RWPE1 (cell line): ENCODE results near the gene TAF4.

ENCODE experiments used
- CTCF ChIA-PET: fragments of 350-600 bp; sonication (Branson Sonifier 250); formaldehyde crosslinking; extraction: SDS; loops from one replicate; lab custom pipeline; 2021; lab: Yijun Ruan, JAX
- POLR2A ChIA-PET: fragments of 400-600 bp; formaldehyde crosslinking; extraction: SDS; loops from one replicate; lab custom pipeline; 2020; ENCODE audit warnings: antibody characterized with exemption; ENCODE audit not compliant: low non-redundant PET; lab: Yijun Ruan, JAX
- DNase-seq: peaks from one replicate; pipeline ENCODE4 v3.0.0; 2012; ENCODE audit warnings: low spot score
- H3K27ac ChIP-seq: fragments of 450-650 bp; 2 replicates; pipeline ENCODE4 v1.5.1; 2017
- TF ChIP-seq, protein P1 (sequence below): fragments of 450-650 bp; conservative IDR thresholded peaks from 2 replicates; pipeline ENCODE4 v1.5.1; 2017; ENCODE audit warnings: low read depth, mild to moderate bottlenecking

The TAF4 gene

DNA sequence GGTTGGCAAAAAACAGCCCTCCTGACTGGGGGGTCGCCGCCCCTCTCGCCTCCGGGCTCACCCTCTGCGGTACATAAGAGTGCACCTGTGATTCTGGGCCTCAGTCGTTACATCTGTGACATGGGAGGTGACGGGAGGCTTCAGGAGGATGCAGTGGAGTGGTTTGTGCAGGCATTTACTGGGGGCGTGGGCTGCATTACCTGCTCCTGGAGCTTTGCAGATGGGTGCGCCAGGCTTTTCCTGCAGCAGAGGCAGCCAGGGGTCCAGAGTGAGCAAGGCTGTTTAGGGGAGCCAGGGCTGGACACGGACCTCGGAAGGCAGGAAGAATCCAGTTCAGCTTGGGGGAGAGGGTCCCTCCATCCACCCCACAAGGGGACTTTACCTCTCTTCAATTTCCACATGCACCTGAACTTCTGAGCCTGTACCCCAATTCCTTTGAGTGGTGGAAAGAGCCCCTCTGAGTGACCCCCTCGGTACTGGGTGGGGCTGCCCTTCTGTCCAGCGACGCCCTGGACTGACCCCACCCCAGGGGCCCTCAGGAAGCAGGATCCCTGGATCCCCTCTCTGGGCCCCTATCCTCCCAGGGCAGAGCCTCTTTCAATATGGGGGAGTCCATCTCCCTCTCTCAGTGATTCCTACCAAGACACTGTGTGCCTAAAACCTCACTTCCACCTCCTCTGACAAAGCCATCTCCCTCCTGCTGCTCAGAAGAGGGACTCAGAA, 134.0 kb downstream of the TAF4 start:
- no peak overlapping the region for H3K27ac ChIP-seq
- no peak for DNase-seq
- TF ChIP-seq, protein P1, sequence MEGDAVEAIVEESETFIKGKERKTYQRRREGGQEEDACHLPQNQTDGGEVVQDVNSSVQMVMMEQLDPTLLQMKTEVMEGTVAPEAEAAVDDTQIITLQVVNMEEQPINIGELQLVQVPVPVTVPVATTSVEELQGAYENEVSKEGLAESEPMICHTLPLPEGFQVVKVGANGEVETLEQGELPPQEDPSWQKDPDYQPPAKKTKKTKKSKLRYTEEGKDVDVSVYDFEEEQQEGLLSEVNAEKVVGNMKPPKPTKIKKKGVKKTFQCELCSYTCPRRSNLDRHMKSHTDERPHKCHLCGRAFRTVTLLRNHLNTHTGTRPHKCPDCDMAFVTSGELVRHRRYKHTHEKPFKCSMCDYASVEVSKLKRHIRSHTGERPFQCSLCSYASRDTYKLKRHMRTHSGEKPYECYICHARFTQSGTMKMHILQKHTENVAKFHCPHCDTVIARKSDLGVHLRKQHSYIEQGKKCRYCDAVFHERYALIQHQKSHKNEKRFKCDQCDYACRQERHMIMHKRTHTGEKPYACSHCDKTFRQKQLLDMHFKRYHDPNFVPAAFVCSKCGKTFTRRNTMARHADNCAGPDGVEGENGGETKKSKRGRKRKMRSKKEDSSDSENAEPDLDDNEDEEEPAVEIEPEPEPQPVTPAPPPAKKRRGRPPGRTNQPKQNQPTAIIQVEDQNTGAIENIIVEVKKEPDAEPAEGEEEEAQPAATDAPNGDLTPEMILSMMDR = no peak
- CTCF ChIA-PET = interaction anchor here (0.7 kb wide), 1 partner anchor 352 kb away, joined by 3 read pairs; no protein-coding TSS in a partner anchor
- POLR2A ChIA-PET = no interaction called here

DNA sequence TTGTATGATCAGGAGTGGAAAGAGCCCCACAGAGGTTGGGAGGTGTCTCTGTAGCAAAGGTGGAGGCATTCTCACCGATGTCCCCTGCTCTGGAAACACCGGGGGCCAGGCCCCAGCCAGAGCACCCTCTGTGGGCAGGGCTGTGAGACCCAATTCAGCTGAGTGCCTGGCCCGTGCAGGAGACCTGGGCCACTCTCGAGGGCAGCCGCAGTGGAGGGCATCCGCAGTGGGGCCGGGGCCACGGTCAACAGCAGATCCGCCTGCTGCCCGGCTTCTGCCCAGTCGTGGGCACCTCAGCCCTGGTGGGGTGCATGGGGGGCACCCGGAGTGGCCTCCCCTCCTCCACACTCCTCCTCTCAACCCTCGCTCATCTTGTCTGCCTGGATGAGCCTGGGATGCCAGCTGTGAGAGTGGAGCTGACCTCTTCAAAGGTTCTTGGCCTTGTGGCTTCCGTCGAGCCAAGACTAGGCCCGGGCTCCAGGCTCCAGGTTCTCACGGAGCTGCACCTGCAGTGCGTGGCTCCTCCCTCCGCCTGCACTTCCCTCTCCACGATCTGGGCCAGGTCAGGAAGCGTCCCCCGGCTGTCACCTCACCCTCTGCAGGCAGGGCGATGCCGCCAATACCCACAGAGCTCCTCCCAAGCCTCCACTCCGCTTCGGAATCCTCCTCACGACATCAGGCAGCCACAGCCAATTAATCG, 134.8 kb downstream of the TAF4 start:
- ChIA-PET CTCF (interaction anchor here (0.5 kb wide), 1 partner anchor 26 kb away, joined by 6 read pairs; no protein-coding TSS in a partner anchor), POLR2A (no interaction called here)
- H3K27ac ChIP-seq = no peak overlapping the region
- DNase-seq = no peak
- TF ChIP-seq, protein P1 = no peak

DNA sequence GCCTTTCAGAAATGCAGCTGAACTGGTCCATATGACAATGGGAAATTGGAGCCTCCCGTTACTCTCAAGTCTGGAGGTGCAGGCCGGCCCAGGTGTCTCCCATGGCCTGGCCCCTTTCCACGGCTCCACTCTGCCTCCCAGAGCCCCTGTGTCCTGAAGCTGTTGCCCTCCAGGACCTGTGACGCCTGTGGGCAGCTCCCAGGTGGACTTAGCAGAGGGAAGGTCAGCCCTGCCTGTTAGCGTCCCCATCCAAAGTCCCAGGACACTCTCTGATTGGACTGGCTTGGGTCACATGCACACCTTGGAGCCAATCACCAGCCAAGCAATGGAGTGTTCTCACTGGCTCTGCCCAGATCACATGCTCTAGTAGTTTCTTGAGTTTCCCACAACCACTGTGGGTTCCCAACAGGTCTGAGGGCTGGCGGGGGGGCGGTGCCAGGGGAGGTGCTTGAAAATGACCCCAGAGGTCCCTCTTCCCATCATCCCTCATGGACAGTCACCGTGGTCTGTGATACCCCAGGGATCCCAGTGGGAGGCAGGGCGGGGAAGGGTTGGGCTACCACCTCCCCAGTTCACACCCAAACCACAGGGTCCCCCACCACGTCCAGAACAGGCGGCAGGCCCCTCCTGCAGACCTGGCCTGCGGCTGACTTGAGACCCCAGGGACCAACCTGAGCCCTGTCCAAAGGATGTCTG, 135.6 kb downstream of the TAF4 start:
- POLR2A ChIA-PET = no interaction called here
- TF ChIP-seq, protein P1 = no peak

DNA sequence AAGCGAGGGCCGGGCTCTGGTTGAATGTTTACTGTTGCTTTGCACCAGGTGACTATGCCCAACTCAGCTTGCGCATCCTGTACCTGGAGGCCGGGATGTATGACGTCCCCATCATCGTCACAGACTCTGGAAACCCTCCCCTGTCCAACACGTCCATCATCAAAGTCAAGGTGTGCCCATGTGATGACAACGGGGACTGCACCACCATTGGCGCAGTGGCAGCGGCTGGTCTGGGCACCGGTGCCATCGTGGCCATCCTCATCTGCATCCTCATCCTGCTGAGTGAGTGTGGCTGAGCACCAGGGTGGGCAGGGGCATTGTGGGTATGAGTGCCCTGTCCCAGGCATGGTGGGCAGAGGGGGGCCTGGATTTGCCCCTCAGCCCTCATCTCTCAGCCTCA, 136.1 kb downstream of the TAF4 start:
- POLR2A ChIA-PET = no interaction called here
- no peak for DNase-seq
- CTCF ChIA-PET = no interaction called here
- no peak overlapping the region for H3K27ac ChIP-seq
- TF ChIP-seq, protein P1 = no peak

More for the DNA sequence above, 135.6 kb downstream of the TAF4 start:
- H3K27ac ChIP-seq = no peak overlapping the region
- no peak for DNase-seq
- CTCF ChIA-PET = no interaction called here

DNA sequence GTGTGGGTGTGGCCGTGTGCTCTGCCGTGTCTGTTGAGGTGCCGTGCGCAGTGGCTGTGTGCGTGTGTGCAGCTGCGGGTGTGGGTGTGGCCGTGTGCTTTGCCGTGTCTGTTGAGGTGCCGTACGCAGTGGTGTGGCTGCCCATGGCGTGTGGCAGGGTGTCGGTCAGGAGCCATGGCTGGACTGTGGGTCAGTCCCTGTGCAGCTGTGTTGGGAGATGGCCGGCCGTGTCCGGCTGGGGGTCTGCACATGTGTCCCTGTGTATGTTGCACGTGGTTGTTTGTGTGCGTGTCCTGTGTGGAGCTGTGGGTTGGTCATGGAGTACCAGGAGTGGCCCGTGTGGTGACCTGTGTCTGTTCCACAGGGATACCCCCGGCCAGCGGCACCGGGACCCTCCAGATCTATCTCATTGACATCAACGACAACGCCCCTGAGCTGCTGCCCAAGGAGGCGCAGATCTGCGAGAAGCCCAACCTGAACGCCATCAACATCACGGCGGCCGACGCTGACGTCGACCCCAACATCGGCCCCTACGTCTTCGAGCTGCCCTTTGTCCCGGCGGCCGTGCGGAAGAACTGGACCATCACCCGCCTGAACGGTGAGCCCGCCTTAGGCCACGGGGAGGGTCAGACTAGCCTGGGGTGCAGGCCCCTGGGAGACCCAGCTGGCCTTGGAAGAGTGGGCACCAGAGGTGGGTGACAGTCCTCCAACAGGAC, 137.7 kb downstream of the TAF4 start:
- POLR2A ChIA-PET = no interaction called here
- no peak for DNase-seq
- CTCF ChIA-PET = interaction anchor here (0.5 kb wide), 1 partner anchor 67 kb away, joined by 3 read pairs; no protein-coding TSS in a partner anchor
- H3K27ac ChIP-seq = no peak overlapping the region
- TF ChIP-seq, protein P1 = no peak
